HEK293 (cell line): ENCODE measurements around the gene GLMP.

Experiments
- CTCF ChIA-PET: fragments of 350-600 bp; formaldehyde crosslinking; extraction: SDS; loops from one replicate; lab custom pipeline; 2021; ENCODE audit warnings: antibody characterized with exemption; lab: Yijun Ruan, JAX
- POLR2A ChIA-PET: fragments of 300-600 bp; formaldehyde crosslinking; extraction: SDS; loops from one replicate; lab custom pipeline; 2020; ENCODE audit warnings: antibody characterized with exemption, inconsistent platforms; lab: Yijun Ruan, JAX
- H3K27ac ChIP-seq: fragments of 200-500 bp; sonication (Bioruptor generic); 2 replicates; pipeline ENCODE4 v1.5.1; 2014; ENCODE audit warnings: low read depth, low read length, control low read depth, inconsistent platforms; ENCODE audit errors: extremely low read depth
- H3K36me3 ChIP-seq, 2 experiments: fragments of 200-500 bp in 1 of 2; sonication (Bioruptor generic) in 1 of 2; 1 replicate in 1 of 2; 2 replicates in 1 of 2; pipeline ENCODE4 v1.5.1; 2014 to 2017; ENCODE audit warnings: inconsistent platforms in 2 of 2, low read length in 2 of 2; ENCODE audit not compliant: control insufficient read depth in 2 of 2, insufficient read depth in 1 of 2
- H3K4me1 ChIP-seq: fragments of 200-500 bp; sonication (Bioruptor generic); 2 replicates; pipeline ENCODE4 v1.5.1; 2014; ENCODE audit warnings: mild to moderate bottlenecking, low read length, inconsistent platforms; ENCODE audit not compliant: control insufficient read depth, insufficient read depth
- H3K4me3 ChIP-seq: 2 replicates; pipeline ENCODE4 v1.5.1; 2011; ENCODE audit warnings: low read depth, mild to moderate bottlenecking, control low read depth, low read length, moderate library complexity
- H3K9me3 ChIP-seq: fragments of 200-500 bp; sonication (Bioruptor generic); 2 replicates; pipeline ENCODE4 v1.5.1; 2014; ENCODE audit warnings: low read depth, low read length, inconsistent platforms; ENCODE audit not compliant: control insufficient read depth, insufficient read depth
- CTCF ChIP-seq: fragments of 450-650 bp; formaldehyde crosslinking; IDR thresholded peaks from 2 replicates; pipeline ENCODE4 v1.5.1; 2016; ENCODE audit warnings: missing biosample characterization, missing genetic modification characterization
- EGR2 ChIP-seq: fragments of 450-650 bp; formaldehyde crosslinking; IDR thresholded peaks from 2 replicates; pipeline ENCODE4 v1.5.1; 2016; ENCODE audit warnings: low read depth, missing biosample characterization, missing genetic modification characterization
- OSR2 ChIP-seq: fragments of 450-650 bp; formaldehyde crosslinking; IDR thresholded peaks from 2 replicates; pipeline ENCODE4 v1.5.1; 2016; ENCODE audit warnings: missing biosample characterization, missing genetic modification characterization
- PRDM2 ChIP-seq: fragments of 450-650 bp; formaldehyde crosslinking; IDR thresholded peaks from 2 replicates; pipeline ENCODE4 v1.5.1; 2016; ENCODE audit warnings: missing biosample characterization, missing genetic modification characterization, borderline replicate concordance
- SCRT1 ChIP-seq: fragments of 450-650 bp; formaldehyde crosslinking; IDR thresholded peaks from 2 replicates; pipeline ENCODE4 v1.5.1; 2016; ENCODE audit warnings: missing biosample characterization, missing genetic modification characterization, borderline replicate concordance
- SCRT2 ChIP-seq: fragments of 450-650 bp; formaldehyde crosslinking; IDR thresholded peaks from 2 replicates; pipeline ENCODE4 v1.5.1; 2016; ENCODE audit warnings: missing biosample characterization, missing genetic modification characterization
- SP3 ChIP-seq: fragments of 450-650 bp; formaldehyde crosslinking; IDR thresholded peaks from 2 replicates; pipeline ENCODE4 v1.5.1; 2016; ENCODE audit warnings: missing biosample characterization, missing genetic modification characterization
- WT1 ChIP-seq: fragments of 450-650 bp; formaldehyde crosslinking; IDR thresholded peaks from 2 replicates; pipeline ENCODE4 v1.5.1; 2016; ENCODE audit warnings: missing biosample characterization, missing genetic modification characterization
- ZBTB10 ChIP-seq: fragments of 450-650 bp; formaldehyde crosslinking; IDR thresholded peaks from 2 replicates; pipeline ENCODE4 v1.5.1; 2016; ENCODE audit warnings: missing biosample characterization, missing genetic modification characterization
- ZEB2 ChIP-seq: fragments of 450-650 bp; formaldehyde crosslinking; IDR thresholded peaks from 2 replicates; pipeline ENCODE4 v1.5.1; 2016; ENCODE audit warnings: missing biosample characterization, missing genetic modification characterization
- ZFHX2 ChIP-seq: fragments of 450-650 bp; formaldehyde crosslinking; conservative IDR thresholded peaks from 2 replicates; pipeline ENCODE4 v1.5.1; 2016; ENCODE audit warnings: missing biosample characterization, missing genetic modification characterization
- ZNF133 ChIP-seq: fragments of 450-650 bp; formaldehyde crosslinking; IDR thresholded peaks from 2 replicates; pipeline ENCODE4 v1.5.1; 2016; ENCODE audit warnings: missing biosample characterization, missing genetic modification characterization
- ZNF157 ChIP-seq: fragments of 450-650 bp; formaldehyde crosslinking; IDR thresholded peaks from 2 replicates; pipeline ENCODE4 v1.5.1; 2016; ENCODE audit warnings: missing biosample characterization, missing genetic modification characterization
- ZNF175 ChIP-seq: fragments of 450-650 bp; formaldehyde crosslinking; IDR thresholded peaks from 2 replicates; pipeline ENCODE4 v1.5.1; 2016; ENCODE audit warnings: missing biosample characterization, missing genetic modification characterization
- ZNF311 ChIP-seq: fragments of 450-650 bp; formaldehyde crosslinking; IDR thresholded peaks from 2 replicates; pipeline ENCODE4 v1.5.1; 2017; ENCODE audit warnings: missing biosample characterization, missing genetic modification characterization, borderline replicate concordance
- ZNF473 ChIP-seq: fragments of 450-650 bp; formaldehyde crosslinking; IDR thresholded peaks from 2 replicates; pipeline ENCODE4 v1.5.1; 2017; ENCODE audit warnings: missing biosample characterization, missing genetic modification characterization
- ZNF530 ChIP-seq: fragments of 450-650 bp; formaldehyde crosslinking; IDR thresholded peaks from 2 replicates; pipeline ENCODE4 v1.5.1; 2016; ENCODE audit warnings: low read depth, missing biosample characterization, missing genetic modification characterization
- ZNF549 ChIP-seq: fragments of 450-650 bp; IDR thresholded peaks from 2 replicates; pipeline ENCODE4 v1.5.1; 2018; ENCODE audit warnings: missing biosample characterization, missing genetic modification characterization, mild to moderate bottlenecking, inconsistent platforms, moderate library complexity
- ZNF701 ChIP-seq: fragments of 450-650 bp; formaldehyde crosslinking; IDR thresholded peaks from 2 replicates; pipeline ENCODE4 v1.5.1; 2016; ENCODE audit warnings: missing biosample characterization, missing genetic modification characterization
- TF ChIP-seq, protein P1 (sequence below): fragments of 450-650 bp; formaldehyde crosslinking; IDR thresholded peaks from 2 replicates; pipeline ENCODE4 v1.5.1; 2017; ENCODE audit warnings: missing biosample characterization, missing genetic modification characterization
- TF ChIP-seq, protein P2 (sequence below): fragments of 450-650 bp; formaldehyde crosslinking; IDR thresholded peaks from 2 replicates; pipeline ENCODE4 v1.5.1; 2016; ENCODE audit warnings: missing biosample characterization, missing genetic modification characterization

Gene GLMP

GRCh38 chr1:156282479-156283222 lies 12.8 kb downstream of the GLMP start, which contains the start of gene SMG5 (continued):
- no peak for TF ChIP-seq ZNF133
- TF ChIP-seq SP3 (tag by site-specific recombination): peak; percentile 92
- no peak for TF ChIP-seq ZNF549
- no peak for TF ChIP-seq CTCF (tag by site-specific recombination)
- peak; percentile 89; the same call in 1 of the 2 replicates for TF ChIP-seq ZEB2 (tag by site-specific recombination)
- TF ChIP-seq ZNF175: no peak
- no peak for TF ChIP-seq ZNF473
- no peak for TF ChIP-seq SCRT1 (tag by site-specific recombination)
- TF ChIP-seq SCRT2: 0 out of 2 replicates have a peak, but pooled peaks have one; percentile 26
- TF ChIP-seq ZFHX2 (tag by site-specific recombination): peak; percentile 71
- peak; percentile 60 for TF ChIP-seq WT1 (tag by site-specific recombination)
- peak; percentile 63; the same call in 1 of the 2 replicates for TF ChIP-seq EGR2 (tag by site-specific recombination)
- no peak for TF ChIP-seq ZNF311 (tag by site-specific recombination)
- TF ChIP-seq ZNF157 (tag by site-specific recombination): no peak

DNA sequence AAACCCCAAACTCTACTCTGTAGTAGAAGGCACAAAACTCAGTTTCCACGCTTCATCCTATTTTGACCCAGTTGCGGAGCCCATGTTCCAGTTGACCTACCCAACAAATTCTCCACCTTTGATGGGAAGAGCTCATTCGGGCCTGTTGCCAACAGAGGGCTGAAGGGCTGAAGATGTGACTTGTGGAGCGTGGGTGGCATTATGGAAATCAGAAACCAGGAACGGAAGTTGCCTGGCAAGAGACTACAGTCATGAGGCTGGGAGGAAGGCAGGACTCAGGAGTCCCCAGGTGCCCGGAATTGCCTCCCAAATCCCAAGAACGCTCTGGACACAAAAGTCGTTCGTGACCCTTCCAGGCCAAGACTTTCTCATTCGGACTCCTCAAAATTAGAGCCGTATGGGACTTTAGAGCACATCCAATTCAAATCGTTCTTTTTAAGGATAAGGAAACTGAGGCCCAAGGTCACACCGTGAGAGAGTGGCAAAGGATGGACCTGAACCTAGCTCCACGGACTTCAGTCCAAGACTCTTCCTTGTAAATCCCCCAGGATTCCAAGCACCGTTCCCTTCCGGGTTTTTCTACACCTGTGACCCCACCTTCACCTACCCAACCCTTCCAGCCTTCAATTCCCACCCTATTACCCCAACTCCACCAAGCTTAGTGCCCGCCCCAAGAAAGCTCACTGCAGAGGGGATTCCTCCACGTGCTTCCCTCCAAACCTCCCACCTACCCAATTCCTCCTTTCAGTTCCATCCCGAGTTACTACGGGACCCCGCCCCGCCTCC lies 13.6 kb downstream of the GLMP start:
- Histone ChIP-seq H3K9me3 (no peaks in the 10 kb centered on the region), H3K36me3 (peaks cover 14 to 60% of the 10 kb centered on the region in 2 experiments; a peak in 2 of 3 replicates), H3K4me1 (peaks cover 4% of the 10 kb centered on the region; the same call in 1 of the 2 replicates), H3K27ac (peak overlapping the region; percentile 67), H3K4me3 (peak overlapping the region; percentile 91)
- CTCF ChIA-PET: interaction anchor here (1.0 to 2.2 kb wide), 6 partner anchors 10 to 185 kb away, joined by 3 to 9 read pairs (median 6); no protein-coding TSS in a partner anchor
- POLR2A ChIA-PET: interaction anchor here (0.5 to 2.3 kb wide), 19 partner anchors 8 to 199 kb away, joined by 3 to 19 read pairs (median 4); partner anchors contain the start of genes CCT3, GLMP, PMF1 and TSACC
- TF ChIP-seq ZBTB10 (tag by site-specific recombination) (peak; percentile 76), ZNF530 (tag by site-specific recombination) (no peak), ZEB2 (tag by site-specific recombination) (no peak), ZNF701 (no peak), OSR2 (tag by site-specific recombination) (no peak), PRDM2 (tag by site-specific recombination) (no peak)
- TF ChIP-seq, protein P1, sequence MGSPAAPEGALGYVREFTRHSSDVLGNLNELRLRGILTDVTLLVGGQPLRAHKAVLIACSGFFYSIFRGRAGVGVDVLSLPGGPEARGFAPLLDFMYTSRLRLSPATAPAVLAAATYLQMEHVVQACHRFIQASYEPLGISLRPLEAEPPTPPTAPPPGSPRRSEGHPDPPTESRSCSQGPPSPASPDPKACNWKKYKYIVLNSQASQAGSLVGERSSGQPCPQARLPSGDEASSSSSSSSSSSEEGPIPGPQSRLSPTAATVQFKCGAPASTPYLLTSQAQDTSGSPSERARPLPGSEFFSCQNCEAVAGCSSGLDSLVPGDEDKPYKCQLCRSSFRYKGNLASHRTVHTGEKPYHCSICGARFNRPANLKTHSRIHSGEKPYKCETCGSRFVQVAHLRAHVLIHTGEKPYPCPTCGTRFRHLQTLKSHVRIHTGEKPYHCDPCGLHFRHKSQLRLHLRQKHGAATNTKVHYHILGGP: no peak
- TF ChIP-seq, protein P2, sequence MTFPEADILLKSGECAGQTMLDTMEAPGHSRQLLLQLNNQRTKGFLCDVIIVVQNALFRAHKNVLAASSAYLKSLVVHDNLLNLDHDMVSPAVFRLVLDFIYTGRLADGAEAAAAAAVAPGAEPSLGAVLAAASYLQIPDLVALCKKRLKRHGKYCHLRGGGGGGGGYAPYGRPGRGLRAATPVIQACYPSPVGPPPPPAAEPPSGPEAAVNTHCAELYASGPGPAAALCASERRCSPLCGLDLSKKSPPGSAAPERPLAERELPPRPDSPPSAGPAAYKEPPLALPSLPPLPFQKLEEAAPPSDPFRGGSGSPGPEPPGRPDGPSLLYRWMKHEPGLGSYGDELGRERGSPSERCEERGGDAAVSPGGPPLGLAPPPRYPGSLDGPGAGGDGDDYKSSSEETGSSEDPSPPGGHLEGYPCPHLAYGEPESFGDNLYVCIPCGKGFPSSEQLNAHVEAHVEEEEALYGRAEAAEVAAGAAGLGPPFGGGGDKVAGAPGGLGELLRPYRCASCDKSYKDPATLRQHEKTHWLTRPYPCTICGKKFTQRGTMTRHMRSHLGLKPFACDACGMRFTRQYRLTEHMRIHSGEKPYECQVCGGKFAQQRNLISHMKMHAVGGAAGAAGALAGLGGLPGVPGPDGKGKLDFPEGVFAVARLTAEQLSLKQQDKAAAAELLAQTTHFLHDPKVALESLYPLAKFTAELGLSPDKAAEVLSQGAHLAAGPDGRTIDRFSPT: no peak
